ENCODE data around the gene DPEP2. TPM values are rescaled to one million over a fixed set of nuclear protein-coding genes. Genes with fewer than 3 reads are reported as not detected.

Gene DPEP2
- total and polyA plus RNA-seq, 2 of the 13 experiments (the other 11 are each of a cell fraction or from before 2014, with no cell fraction given): 0.18 TPM; not detected in 1

DNA sequence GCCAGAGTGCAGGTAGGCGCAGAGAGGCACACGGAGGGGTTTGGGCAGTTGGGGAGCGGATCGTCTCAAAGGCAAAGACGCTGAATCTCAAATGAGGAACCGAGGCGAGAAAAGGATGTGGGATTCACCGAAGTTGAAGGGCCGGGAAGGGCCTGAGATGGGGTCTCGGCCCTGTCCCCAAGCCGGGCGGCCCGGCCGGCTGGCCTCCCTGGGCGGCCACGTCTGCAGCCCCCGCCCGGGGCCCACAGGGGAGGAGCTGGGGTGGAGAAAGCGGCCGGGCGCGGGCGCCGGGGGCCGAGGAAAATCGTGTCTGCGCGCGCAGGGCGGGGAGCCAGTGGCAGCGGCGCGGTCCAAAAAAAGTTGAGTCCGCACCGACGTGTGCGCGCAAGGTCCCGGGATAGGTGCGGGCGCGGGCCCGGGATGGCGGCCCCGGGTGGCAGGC, 31.3 kb downstream of the DPEP2 start (continued):
- TF ChIP-seq ZNF503 (CRISPR knock-in tag; IDR thresholded peaks at IDR 0.05): 0 out of 2 replicates have a peak, but pooled peaks have one; percentile 6
- TF ChIP-seq NCOA5 (CRISPR knock-in tag; IDR thresholded peaks at IDR 0.05): no peak
- no peak for TF ChIP-seq ZNF605 (CRISPR knock-in tag; IDR thresholded peaks at IDR 0.05)
- peak; percentile 34; the same call in 1 of the 2 replicates for TF ChIP-seq ZNF589 (CRISPR knock-in tag; conservative IDR thresholded peaks at IDR 0.05)
- no peak; the same call in none of the 2 replicates for TF ChIP-seq NFKB2 (CRISPR knock-in tag; IDR thresholded peaks at IDR 0.05; ENCODE audit: borderline replicate concordance)
- TF ChIP-seq BCL3 (CRISPR knock-in tag; IDR thresholded peaks at IDR 0.05): peak; percentile 32; the same call in 1 of the 2 replicates
- no peak for TF ChIP-seq ZNF746 (CRISPR knock-in tag; IDR thresholded peaks at IDR 0.05)
- TF ChIP-seq, protein P1, sequence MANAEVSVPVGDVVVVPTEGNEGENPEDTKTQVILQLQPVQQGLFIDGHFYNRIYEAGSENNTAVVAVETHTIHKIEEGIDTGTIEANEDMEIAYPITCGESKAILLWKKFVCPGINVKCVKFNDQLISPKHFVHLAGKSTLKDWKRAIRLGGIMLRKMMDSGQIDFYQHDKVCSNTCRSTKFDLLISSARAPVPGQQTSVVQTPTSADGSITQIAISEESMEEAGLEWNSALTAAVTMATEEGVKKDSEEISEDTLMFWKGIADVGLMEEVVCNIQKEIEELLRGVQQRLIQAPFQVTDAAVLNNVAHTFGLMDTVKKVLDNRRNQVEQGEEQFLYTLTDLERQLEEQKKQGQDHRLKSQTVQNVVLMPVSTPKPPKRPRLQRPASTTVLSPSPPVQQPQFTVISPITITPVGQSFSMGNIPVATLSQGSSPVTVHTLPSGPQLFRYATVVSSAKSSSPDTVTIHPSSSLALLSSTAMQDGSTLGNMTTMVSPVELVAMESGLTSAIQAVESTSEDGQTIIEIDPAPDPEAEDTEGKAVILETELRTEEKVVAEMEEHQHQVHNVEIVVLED (CRISPR knock-in tag; IDR thresholded peaks at IDR 0.05; ENCODE audit: borderline replicate concordance): 0 out of 2 replicates have a peak, but pooled peaks have one; percentile 11
- TF ChIP-seq, protein P2, sequence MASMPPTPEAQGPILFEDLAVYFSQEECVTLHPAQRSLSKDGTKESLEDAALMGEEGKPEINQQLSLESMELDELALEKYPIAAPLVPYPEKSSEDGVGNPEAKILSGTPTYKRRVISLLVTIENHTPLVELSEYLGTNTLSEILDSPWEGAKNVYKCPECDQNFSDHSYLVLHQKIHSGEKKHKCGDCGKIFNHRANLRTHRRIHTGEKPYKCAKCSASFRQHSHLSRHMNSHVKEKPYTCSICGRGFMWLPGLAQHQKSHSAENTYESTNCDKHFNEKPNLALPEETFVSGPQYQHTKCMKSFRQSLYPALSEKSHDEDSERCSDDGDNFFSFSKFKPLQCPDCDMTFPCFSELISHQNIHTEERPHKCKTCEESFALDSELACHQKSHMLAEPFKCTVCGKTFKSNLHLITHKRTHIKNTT (CRISPR knock-in tag; IDR thresholded peaks at IDR 0.05): 0 out of 2 replicates have a peak, but pooled peaks have one; percentile 59
- no peak; the same call in 1 of the 2 replicates for TF ChIP-seq HINFP (CRISPR knock-in tag; IDR thresholded peaks at IDR 0.05; ENCODE audit: low read depth)
- TF ChIP-seq, protein P3, sequence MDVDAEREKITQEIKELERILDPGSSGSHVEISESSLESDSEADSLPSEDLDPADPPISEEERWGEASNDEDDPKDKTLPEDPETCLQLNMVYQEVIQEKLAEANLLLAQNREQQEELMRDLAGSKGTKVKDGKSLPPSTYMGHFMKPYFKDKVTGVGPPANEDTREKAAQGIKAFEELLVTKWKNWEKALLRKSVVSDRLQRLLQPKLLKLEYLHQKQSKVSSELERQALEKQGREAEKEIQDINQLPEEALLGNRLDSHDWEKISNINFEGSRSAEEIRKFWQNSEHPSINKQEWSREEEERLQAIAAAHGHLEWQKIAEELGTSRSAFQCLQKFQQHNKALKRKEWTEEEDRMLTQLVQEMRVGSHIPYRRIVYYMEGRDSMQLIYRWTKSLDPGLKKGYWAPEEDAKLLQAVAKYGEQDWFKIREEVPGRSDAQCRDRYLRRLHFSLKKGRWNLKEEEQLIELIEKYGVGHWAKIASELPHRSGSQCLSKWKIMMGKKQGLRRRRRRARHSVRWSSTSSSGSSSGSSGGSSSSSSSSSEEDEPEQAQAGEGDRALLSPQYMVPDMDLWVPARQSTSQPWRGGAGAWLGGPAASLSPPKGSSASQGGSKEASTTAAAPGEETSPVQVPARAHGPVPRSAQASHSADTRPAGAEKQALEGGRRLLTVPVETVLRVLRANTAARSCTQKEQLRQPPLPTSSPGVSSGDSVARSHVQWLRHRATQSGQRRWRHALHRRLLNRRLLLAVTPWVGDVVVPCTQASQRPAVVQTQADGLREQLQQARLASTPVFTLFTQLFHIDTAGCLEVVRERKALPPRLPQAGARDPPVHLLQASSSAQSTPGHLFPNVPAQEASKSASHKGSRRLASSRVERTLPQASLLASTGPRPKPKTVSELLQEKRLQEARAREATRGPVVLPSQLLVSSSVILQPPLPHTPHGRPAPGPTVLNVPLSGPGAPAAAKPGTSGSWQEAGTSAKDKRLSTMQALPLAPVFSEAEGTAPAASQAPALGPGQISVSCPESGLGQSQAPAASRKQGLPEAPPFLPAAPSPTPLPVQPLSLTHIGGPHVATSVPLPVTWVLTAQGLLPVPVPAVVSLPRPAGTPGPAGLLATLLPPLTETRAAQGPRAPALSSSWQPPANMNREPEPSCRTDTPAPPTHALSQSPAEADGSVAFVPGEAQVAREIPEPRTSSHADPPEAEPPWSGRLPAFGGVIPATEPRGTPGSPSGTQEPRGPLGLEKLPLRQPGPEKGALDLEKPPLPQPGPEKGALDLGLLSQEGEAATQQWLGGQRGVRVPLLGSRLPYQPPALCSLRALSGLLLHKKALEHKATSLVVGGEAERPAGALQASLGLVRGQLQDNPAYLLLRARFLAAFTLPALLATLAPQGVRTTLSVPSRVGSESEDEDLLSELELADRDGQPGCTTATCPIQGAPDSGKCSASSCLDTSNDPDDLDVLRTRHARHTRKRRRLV (CRISPR knock-in tag; IDR thresholded peaks at IDR 0.05): no peak
- TF ChIP-seq, protein P4, sequence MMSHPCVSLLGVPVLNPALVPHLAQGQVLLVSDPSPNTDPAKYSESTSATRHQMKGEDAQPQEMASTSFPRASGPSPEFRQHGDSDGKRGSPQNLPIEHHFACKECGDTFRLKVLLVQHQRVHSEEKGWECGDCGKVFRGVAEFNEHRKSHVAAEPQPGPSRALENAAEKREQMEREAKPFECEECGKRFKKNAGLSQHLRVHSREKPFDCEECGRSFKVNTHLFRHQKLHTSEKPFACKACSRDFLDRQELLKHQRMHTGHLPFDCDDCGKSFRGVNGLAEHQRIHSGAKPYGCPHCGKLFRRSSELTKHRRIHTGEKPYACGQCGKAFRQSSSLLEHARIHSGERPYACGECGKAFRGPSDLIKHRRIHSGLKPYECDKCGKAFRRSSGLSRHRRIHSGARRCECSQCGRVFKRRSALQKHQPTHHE (CRISPR knock-in tag; IDR thresholded peaks at IDR 0.05; ENCODE audit: borderline replicate concordance): 0 out of 2 replicates have a peak, but pooled peaks have one; percentile 41

Measured in HepG2 (cell line).